OCI-LY7 (cell line): ENCODE data around the gene TARM1. TPM values are rescaled to one million over a fixed set of nuclear protein-coding genes. Genes with fewer than 3 reads are reported as not detected.

Source experiments
- BruUV-seq: library from RNA; stranded (reverse); fragments of 400-500 nt; replicated peaks from 2 replicates; lab custom pipeline; 2021; lab: Mats Ljungman, UMichigan
- CTCF ChIA-PET: fragments of 300-600 bp; sonication (Branson Sonifier 250); formaldehyde crosslinking; loops from one replicate; lab custom pipeline; 2022; ENCODE audit warnings: antibody characterized with exemption; ENCODE audit not compliant: unreplicated experiment; lab: Charles Lee
- POLR2A ChIA-PET: fragments of 300-600 bp; sonication (Branson Sonifier 250); formaldehyde crosslinking; loops from one replicate; lab custom pipeline; 2022; ENCODE audit warnings: antibody characterized with exemption; lab: Charles Lee
- DNase-seq: peaks from one replicate; pipeline ENCODE4 v3.0.0-alpha.2; 2015; ENCODE audit warnings: low spot score
- H2AFZ ChIP-seq: fragments of 200-600 bp; sonication (generic), shearing (Covaris generic); 2 replicates; pipeline ENCODE4 v1.6.1; 2014; ENCODE audit warnings: mild to moderate bottlenecking, antibody characterized with exemption, low read length, moderate library complexity
- H3K27ac ChIP-seq: fragments of 200-600 bp; sonication (generic); 2 replicates; pipeline ENCODE4 v1.5.1; 2014; ENCODE audit warnings: mixed run types, low read depth, mild to moderate bottlenecking, moderate library complexity, low read length, inconsistent platforms; ENCODE audit not compliant: poor library complexity, severe bottlenecking
- H3K36me3 ChIP-seq: fragments of 200-600 bp; sonication (generic); 2 replicates; pipeline ENCODE4 v1.6.1; 2014; ENCODE audit warnings: mild to moderate bottlenecking, antibody characterized with exemption, low read length, moderate library complexity, mixed read lengths; ENCODE audit not compliant: insufficient read depth
- H3K4me1 ChIP-seq: fragments of 200-600 bp; sonication (generic); 2 replicates; pipeline ENCODE4 v1.5.1; 2014; ENCODE audit warnings: mild to moderate bottlenecking, low read length; ENCODE audit not compliant: insufficient read depth, poor library complexity, severe bottlenecking
- H3K4me2 ChIP-seq: fragments of 200-600 bp; sonication (generic); 2 replicates; pipeline ENCODE4 v1.6.1; 2014; ENCODE audit warnings: mild to moderate bottlenecking, low read length
- H3K4me3 ChIP-seq: fragments of 200-600 bp; sonication (generic); 2 replicates; pipeline ENCODE4 v1.5.1; 2014; ENCODE audit warnings: mild to moderate bottlenecking, low read depth, low read length; ENCODE audit not compliant: poor library complexity, severe bottlenecking
- H3K79me2 ChIP-seq: fragments of 200-600 bp; sonication (generic); 2 replicates; pipeline ENCODE4 v1.6.1; 2016; ENCODE audit warnings: low read depth, mild to moderate bottlenecking, low read length, moderate library complexity, mixed read lengths; ENCODE audit not compliant: insufficient read depth
- H3K9me2 ChIP-seq: fragments of 200-600 bp; sonication (generic); 2 replicates; pipeline ENCODE4 v1.6.1; 2016; ENCODE audit warnings: mild to moderate bottlenecking, low read length, mixed read lengths; ENCODE audit not compliant: insufficient read depth
- H3K9me3 ChIP-seq: fragments of 200-600 bp; sonication (generic); 2 replicates; pipeline ENCODE4 v1.6.1; 2014; ENCODE audit warnings: mild to moderate bottlenecking, mixed run types, low read length, mixed read lengths
- H4K20me1 ChIP-seq: fragments of 200-600 bp; sonication (generic); 2 replicates; pipeline ENCODE4 v1.6.1; 2014; ENCODE audit warnings: mild to moderate bottlenecking, antibody characterized with exemption, low read length, moderate library complexity, mixed read lengths; ENCODE audit not compliant: insufficient read depth
- CTCF ChIP-seq: fragments of 200-600 bp; sonication (generic); conservative IDR thresholded peaks from 2 replicates; pipeline ENCODE4 v1.5.1; 2014; ENCODE audit warnings: mild to moderate bottlenecking, antibody characterized with exemption, low read length, moderate library complexity, mixed read lengths
- EZH2phosphoT487 ChIP-seq: fragments of 200-600 bp; sonication (generic); IDR thresholded peaks from 2 replicates; pipeline ENCODE4 v1.6.1; 2018; ENCODE audit warnings: low read depth, borderline replicate concordance, mild to moderate bottlenecking, mixed run types, antibody characterized with exemption, low read length, moderate library complexity, mixed read lengths
- intact Hi-C: fragments of 100-400 bp; cut with micrococcal nuclease; formaldehyde crosslinking; loops from one replicate; pipeline ENCODE4 v1.10.0; 2022; ENCODE audit not compliant: unreplicated experiment
- total RNA-seq, 2 experiments: library from RNA; depleted of rRNA in 1 of 2; stranded (reverse); fragments of >200 nt in 1 of 2; shearing (Covaris generic) in 1 of 2; gene quantifications; 2 replicates each; pipeline ENCODE4 v1.2.3, GENCODE V29; 2014 to 2022

TARM1 gene
- total RNA-seq, 2 experiments from 2014 or later, result not detected

GRCh38 chr19:54024660-54025059 lies 56.5 kb downstream of the TARM1 start:
- H2AFZ ChIP-seq, result no peak overlapping the region
- no peaks in the 10 kb centered on the region for H3K9me2 ChIP-seq
- DNase-seq, result no peak
- no peak overlapping the region for H3K4me2 ChIP-seq
- BruUV-seq, result no TSS peak
- ChIA-PET POLR2A (no interaction called here), CTCF (no interaction called here)
- H4K20me1 ChIP-seq, result no peaks in the 10 kb centered on the region
- H3K36me3 ChIP-seq, result no peaks in the 10 kb centered on the region
- intact Hi-C loops, result loop anchor here (2.0 to 5.0 kb wide), 2 partner anchors 117 to 182 kb away; partner anchors contain the start of gene CACNG7
- no peaks in the 10 kb centered on the region for H3K79me2 ChIP-seq
- no peak overlapping the region for H3K27ac ChIP-seq
- no peaks in the 10 kb centered on the region for H3K9me3 ChIP-seq
- TF ChIP-seq CTCF (no peak), EZH2phosphoT487 (no peak)
- peaks cover 4% of the 10 kb centered on the region for H3K4me1 ChIP-seq
- H3K4me3 ChIP-seq, result no peak overlapping the region

- Histone ChIP-seq H2AFZ (peak overlapping the region; percentile 50; the same call in 1 of the 2 replicates), H3K36me3 (no peaks in the 10 kb centered on the region), H3K9me3 (no peaks in the 10 kb centered on the region), H3K4me1 (peaks cover 4% of the 10 kb centered on the region), H3K27ac (no peak overlapping the region), H3K4me2 (peak overlapping the region; percentile 41; the same call in 1 of the 2 replicates), H4K20me1 (no peaks in the 10 kb centered on the region), H3K9me2 (no peaks in the 10 kb centered on the region), H3K79me2 (no peaks in the 10 kb centered on the region), H3K4me3 (no peak overlapping the region)
- ChIA-PET POLR2A (no interaction called here), CTCF (interaction anchor here (0.6 kb wide), 1 partner anchor 862 kb away, joined by 3 read pairs; no protein-coding TSS in a partner anchor)
- BruUV-seq, result no TSS peak
- no peak for DNase-seq
- intact Hi-C loops, result loop anchor here (5.0 kb wide), 1 partner anchor 116 kb away; the partner anchor contains the start of gene CACNG7
- TF ChIP-seq EZH2phosphoT487, result no peak
Measured at GRCh38 chr19:54023191-54023590, 58.0 kb downstream of the TARM1 start.

- Histone ChIP-seq H3K79me2 (no peaks in the 10 kb centered on the region), H2AFZ (no peak overlapping the region), H3K4me3 (no peak overlapping the region), H4K20me1 (no peaks in the 10 kb centered on the region), H3K36me3 (no peaks in the 10 kb centered on the region), H3K4me1 (peaks cover 4% of the 10 kb centered on the region), H3K9me3 (no peaks in the 10 kb centered on the region), H3K9me2 (no peaks in the 10 kb centered on the region), H3K27ac (no peak overlapping the region), H3K4me2 (no peak overlapping the region)
- DNase-seq, result no peak
- ChIA-PET POLR2A (no interaction called here), CTCF (no interaction called here)
- TF ChIP-seq CTCF (no peak), EZH2phosphoT487 (no peak)
- no TSS peak for BruUV-seq
- intact Hi-C loops, result loop anchor here (5.0 kb wide), 1 partner anchor 115 kb away; the partner anchor contains the start of gene CACNG7
Measured at GRCh38 chr19:54021932-54022331, 59.2 kb downstream of the TARM1 start.
